Activated CD4-positive, alpha-beta T cell treated with anti-CD3 and anti-CD28 coated beads for 1 hour (primary cell): ENCODE data around the gene MEF2D.

Experiments
- DNase-seq: peaks from one replicate; pipeline ENCODE4 v3.0.0-alpha.2; 2020

MEF2D gene

GRCh38 chr1:156500543-156500792, at the start of gene MEF2D:
MEF2D (minus strand) TSS chr1:156500775; CDS start chr1:156483292, 17,483 bp downstream.
- DNase-seq, result no peak

GRCh38 chr1:156550346-156550745, 49.8 kb upstream of the MEF2D start:
- no peak for DNase-seq

GRCh38 chr1:156549831-156550230, 49.3 kb upstream of the MEF2D start:
- DNase-seq, result no peak

- DNase-seq, result no peak
Measured at GRCh38 chr1:156549390-156549789, 48.8 kb upstream of the MEF2D start.

- no peak for DNase-seq
Measured at GRCh38 chr1:156547982-156548381, 47.4 kb upstream of the MEF2D start.

- no peak for DNase-seq
Measured at GRCh38 chr1:156547434-156547833, 46.9 kb upstream of the MEF2D start.

- DNase-seq, result no peak
Measured at GRCh38 chr1:156546267-156546666, 45.7 kb upstream of the MEF2D start.

GRCh38 chr1:156544592-156545102, 44.1 kb upstream of the MEF2D start:
- no peak for DNase-seq

- DNase-seq, result no peak
Measured at GRCh38 chr1:156543066-156543465, 42.5 kb upstream of the MEF2D start.

GRCh38 chr1:156540955-156541354, 40.4 kb upstream of the MEF2D start:
- no peak for DNase-seq

- no peak for DNase-seq
Measured at GRCh38 chr1:156539818-156540355, 39.3 kb upstream of the MEF2D start.

GRCh38 chr1:156538711-156539440, 38.3 kb upstream of the MEF2D start:
- no peak for DNase-seq

- no peak for DNase-seq
Measured at GRCh38 chr1:156537027-156537426, 36.5 kb upstream of the MEF2D start.

GRCh38 chr1:156534424-156535060, 34.0 kb upstream of the MEF2D start:
- no peak for DNase-seq

- no peak for DNase-seq
Measured at GRCh38 chr1:156533568-156534220, 33.1 kb upstream of the MEF2D start.

- DNase-seq, result no peak
Measured at GRCh38 chr1:156532374-156532773, 31.8 kb upstream of the MEF2D start.

GRCh38 chr1:156530006-156530405, 29.4 kb upstream of the MEF2D start:
- no peak for DNase-seq

- no peak for DNase-seq
Measured at GRCh38 chr1:156528875-156529425, 28.4 kb upstream of the MEF2D start.

- DNase-seq, result no peak
Measured at GRCh38 chr1:156528231-156528630, 27.7 kb upstream of the MEF2D start.

- no peak for DNase-seq
Measured at GRCh38 chr1:156527584-156527983, 27.0 kb upstream of the MEF2D start.

- no peak for DNase-seq
Measured at GRCh38 chr1:156525856-156526489, 25.4 kb upstream of the MEF2D start.

GRCh38 chr1:156525071-156525501, 24.5 kb upstream of the MEF2D start:
- DNase-seq, result no peak

- no peak for DNase-seq
Measured at GRCh38 chr1:156524481-156524869, 23.9 kb upstream of the MEF2D start.
